HuH-7 (cell line): ENCODE results near the gene OR2A25.
"Not testable (repeated sequence)": the region's sequence is repeated elsewhere in the genome, so short reads cannot be mapped to it uniquely, and the experiment has no call there.

Experiments used
- DNase-seq: peaks from one replicate; pipeline ENCODE4 v3.0.0; 2011; ENCODE audit warnings: low spot score

Gene OR2A25, protein sequence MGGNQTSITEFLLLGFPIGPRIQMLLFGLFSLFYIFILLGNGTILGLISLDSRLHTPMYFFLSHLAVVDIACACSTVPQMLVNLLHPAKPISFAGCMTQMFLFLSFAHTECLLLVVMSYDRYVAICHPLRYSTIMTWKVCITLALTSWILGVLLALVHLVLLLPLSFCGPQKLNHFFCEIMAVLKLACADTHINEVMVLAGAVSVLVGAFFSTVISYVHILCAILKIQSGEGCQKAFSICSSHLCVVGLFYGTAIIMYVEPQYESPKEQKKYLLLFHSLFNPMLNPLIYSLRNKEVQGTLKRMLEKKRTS

GRCh38 chr7:144069511-144069910 is at the start of gene OR2A25:
Gene OR2A25, plus strand, starts transcription at chr7:144069811. Its CDS starts 4,409 bp downstream, at chr7:144074220.
- DNase-seq, result no peak

GRCh38 chr7:144020340-144020739 is 49.3 kb upstream of the OR2A25 start:
- DNase-seq, result no peak

GRCh38 chr7:144022169-144022568 is 47.4 kb upstream of the OR2A25 start:
- DNase-seq, result no peak

DNA sequence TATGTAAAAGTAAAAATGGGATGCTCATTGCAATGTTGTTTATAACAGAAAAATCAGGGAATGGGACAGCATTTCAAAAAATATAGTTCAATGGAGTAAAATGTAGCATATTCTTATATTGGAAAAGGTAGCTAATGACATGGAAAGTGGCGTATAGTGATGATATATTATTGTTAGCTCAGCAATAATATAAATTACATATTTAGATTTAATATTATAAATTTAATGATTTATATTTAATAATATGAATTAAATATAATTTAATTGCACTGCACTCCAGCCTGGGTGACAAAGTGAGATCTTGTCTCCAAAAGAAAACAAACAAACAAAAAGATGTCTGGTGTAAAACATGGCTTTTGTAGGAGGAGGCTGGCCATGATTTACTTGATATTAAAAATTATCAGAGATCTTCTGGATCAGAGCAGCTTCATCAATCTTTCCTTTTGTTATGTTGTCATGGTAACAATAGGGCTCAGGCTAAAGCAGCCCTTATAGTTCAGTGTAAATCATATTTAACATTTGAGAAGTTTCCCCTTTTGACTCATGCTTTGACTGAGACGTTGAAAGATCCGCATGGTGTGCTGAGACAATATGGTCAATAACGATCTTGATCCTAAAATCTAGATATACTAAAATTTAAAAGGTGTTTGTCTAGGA is 46.3 kb upstream of the OR2A25 start:
- no peak for DNase-seq

DNA sequence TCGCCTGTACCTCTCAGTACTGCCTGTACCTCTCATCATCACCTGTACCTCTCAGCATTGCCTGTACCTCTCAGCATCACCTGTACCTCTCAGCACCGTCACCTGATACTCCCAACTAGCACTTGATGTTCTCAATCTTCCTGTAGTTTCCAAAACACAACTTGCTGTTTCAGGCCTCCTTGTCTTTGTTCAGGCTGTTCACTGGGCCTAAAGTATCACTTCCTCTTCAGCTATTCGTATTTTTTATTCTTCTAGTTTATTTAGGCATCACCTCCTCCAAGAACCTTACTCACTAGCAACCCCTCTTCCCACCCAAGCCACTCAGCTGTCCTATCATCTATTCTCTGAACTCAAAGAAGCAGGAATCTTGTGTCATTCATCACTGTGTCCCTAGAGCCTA is 45.4 kb upstream of the OR2A25 start:
- DNase-seq, result no peak

- DNase-seq, result no peak
These were observed 43.3 kb upstream of the OR2A25 start for GRCh38 chr7:144026203-144026883.

- DNase-seq, result no peak
These were observed 42.5 kb upstream of the OR2A25 start for GRCh38 chr7:144027070-144027469.

- no peak for DNase-seq
These were observed 41.6 kb upstream of the OR2A25 start for GRCh38 chr7:144027974-144028373.

GRCh38 chr7:144028547-144028946 is 41.1 kb upstream of the OR2A25 start:
- DNase-seq, result no peak

GRCh38 chr7:144032516-144032915 is 37.1 kb upstream of the OR2A25 start:
- no peak for DNase-seq

DNA sequence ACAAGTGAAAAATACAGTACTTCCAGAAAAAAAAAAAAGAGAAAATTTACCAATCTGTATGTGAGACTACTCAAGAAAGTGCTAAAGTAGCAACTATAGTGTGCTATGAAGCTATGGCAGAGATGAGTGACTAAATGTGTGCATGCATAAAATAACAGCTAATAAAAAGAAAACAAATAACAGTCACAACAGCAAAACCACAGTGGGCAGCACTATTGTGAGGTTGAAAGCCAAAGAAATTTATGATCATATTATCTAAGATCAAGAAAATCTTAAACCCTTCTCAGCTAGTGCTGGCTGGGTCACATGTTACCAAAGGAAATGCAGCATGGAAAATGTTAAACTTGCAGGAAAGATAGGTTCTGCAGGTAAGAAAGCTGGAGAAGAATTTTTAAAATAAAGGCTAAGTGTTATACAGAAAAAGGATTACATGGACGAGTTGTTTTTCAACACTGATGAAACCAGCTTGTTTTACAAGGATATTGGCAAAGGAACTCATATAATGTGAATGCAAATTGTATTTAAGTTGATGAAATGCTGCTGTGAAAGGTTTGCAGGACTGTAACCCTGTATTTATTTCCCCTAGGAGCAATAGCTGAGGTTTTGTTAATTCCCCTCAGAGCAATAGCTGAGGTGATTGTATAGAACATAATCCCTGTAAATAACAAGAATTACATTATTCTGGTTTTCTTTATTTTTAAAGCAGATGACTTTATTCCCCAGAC is 36.5 kb upstream of the OR2A25 start:
- DNase-seq, result no peak

- DNase-seq, result no peak
These were observed 34.2 kb upstream of the OR2A25 start for GRCh38 chr7:144035385-144035784.

GRCh38 chr7:144036302-144036885 is 33.2 kb upstream of the OR2A25 start:
- no peak for DNase-seq

DNA sequence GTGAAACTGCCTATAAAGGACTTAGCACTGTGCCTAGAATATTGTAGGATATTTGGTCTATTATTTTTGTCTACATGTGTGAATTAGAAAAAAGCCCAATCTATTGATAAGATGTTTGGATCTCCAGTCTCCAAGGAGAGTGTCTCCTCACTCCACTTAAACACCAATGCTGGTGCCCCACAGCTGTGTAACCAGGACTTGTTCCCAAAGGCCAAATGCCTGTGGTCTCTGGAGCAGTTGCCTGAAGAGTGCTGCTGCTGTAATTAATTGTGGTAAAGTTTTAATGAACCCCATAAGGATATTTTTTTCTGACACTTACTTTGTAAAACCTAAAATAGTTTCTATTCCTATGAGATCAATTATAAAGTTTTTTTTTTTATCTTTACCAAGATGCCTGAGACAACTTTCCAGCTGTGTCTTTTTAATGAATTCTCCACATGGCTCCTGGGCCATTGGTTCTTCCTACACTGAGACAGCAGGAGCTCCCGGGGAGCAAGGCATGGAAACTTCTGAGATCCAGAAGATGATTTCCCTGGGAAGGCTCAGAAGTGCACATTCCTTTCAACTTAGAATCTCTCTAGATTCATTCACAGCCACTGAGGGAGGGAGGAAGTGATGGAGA is 32.1 kb upstream of the OR2A25 start:
- DNase-seq, result no peak

DNA sequence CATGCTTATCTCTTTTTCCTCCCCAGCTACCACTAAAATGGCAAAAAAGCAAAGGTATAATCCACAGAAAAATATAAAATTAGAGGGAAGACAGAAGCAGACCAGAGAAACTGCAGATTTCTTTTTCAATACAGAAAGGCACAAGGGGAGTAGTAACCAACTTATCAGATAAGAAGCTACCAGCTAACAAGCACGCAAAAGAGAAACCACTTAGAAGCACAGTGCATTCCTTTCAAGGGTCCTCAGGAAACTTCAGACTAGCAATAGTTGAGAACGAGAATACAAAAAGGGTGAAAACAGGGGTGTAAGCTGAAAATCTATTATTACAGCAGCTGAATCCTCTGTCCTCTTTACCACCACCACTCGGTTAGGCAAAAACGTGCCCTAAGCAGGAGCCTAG is 30.7 kb upstream of the OR2A25 start:
- DNase-seq, result no peak

- peak; percentile 17 for DNase-seq
These were observed 21.0 kb upstream of the OR2A25 start, which contains the start of gene OR2A5 for GRCh38 chr7:144048648-144049047. Gene OR2A5, plus strand, starts transcription at chr7:144048948. Its CDS starts 1,454 bp downstream, at chr7:144050402.

GRCh38 chr7:144049491-144049890 is 20.1 kb upstream of the OR2A25 start:
- DNase-seq, result no peak

GRCh38 chr7:144050093-144050492 is 19.5 kb upstream of the OR2A25 start:
- no peak for DNase-seq

DNA sequence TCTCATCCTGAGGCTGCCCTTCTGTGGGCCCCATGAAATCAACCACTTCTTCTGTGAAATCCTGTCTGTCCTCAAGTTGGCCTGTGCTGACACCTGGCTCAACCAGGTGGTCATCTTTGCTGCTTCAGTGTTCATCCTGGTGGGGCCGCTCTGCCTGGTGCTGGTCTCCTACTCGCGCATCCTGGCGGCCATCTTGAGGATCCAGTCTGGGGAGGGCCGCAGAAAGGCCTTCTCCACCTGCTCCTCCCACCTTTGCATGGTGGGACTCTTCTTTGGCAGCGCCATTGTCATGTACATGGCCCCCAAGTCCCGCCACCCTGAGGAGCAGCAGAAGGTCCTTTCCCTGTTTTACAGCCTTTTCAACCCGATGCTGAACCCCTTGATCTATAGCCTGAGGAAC is 18.7 kb upstream of the OR2A25 start:
- not testable (repeated sequence) for DNase-seq

DNA sequence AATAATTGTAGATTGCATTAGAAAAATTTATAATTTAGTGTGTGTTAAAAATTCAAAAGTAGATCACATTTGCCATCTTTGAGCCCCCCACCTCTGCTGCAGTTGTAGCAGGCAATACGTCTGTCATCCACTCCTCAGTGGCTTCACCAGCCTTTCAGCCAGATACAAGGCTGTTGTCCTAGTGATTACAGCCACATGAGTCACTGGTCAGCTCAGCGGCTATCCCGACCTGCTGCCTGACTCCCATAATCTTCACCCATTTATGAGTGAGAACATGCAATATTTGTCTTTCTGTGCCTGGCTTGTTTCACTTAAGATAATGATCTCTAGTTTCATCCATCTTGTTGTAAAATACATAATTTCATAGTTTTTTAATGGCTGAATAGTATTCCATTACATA is 11.7 kb upstream of the OR2A25 start:
- DNase-seq, result peak; percentile 29

DNA sequence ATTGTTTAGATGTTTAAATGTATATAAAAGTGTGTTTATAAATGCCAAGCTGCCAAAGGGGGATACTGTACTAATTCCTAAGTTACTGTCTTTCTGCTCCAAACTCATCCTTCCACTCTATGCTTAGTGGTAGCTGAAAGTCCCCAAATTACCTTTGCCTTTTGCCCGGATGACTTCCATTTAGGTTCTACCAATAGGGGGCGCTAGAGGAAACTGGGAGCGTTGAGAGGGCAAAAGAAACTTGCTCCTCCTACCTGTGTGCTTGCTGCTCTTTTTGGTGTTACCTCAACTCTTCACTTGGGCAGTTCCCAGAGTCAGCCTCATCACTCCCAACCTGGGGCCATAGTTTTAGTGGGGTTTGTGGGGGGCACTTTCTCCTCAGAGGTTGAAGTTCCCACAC is 5.9 kb upstream of the OR2A25 start:
- DNase-seq, result no peak

- no peak for DNase-seq
These were observed 342 bp downstream of the OR2A25 start for GRCh38 chr7:144069953-144070352.
